K562 (cell line): ENCODE results near the gene PCOLCE2. TPM values are rescaled to one million over a fixed set of nuclear protein-coding genes. Genes with fewer than 3 reads are reported as not detected.
A peak's percentile ranks its signal among the peaks of the same experiment; 100 is the strongest.

Source experiments
- DNMT1 ChIP-seq: fragments of 450-650 bp; IDR thresholded peaks from 2 replicates; pipeline ENCODE4 v1.6.1; 2016; ENCODE audit warnings: antibody characterized with exemption, mild to moderate bottlenecking
- MAFG ChIP-seq: fragments of 450-650 bp; conservative IDR thresholded peaks from 2 replicates; pipeline ENCODE4 v1.6.1; 2016; ENCODE audit warnings: missing genetic modification characterization, missing compliant biosample characterization
- MBD2 ChIP-seq: sonication (generic); IDR thresholded peaks from 2 replicates; pipeline ENCODE4 v1.6.1; 2016; ENCODE audit warnings: low read depth, borderline replicate concordance
- NFYB ChIP-seq: IDR thresholded peaks from 2 replicates; pipeline ENCODE4 v1.6.1; 2011; ENCODE audit warnings: mild to moderate bottlenecking, moderate library complexity; ENCODE audit not compliant: insufficient read length; ENCODE audit errors: extremely low read depth
- PCBP2 ChIP-seq: fragments of 200-400 bp; formaldehyde crosslinking; IDR thresholded peaks from 2 replicates; pipeline ENCODE4 v1.6.1; 2018; ENCODE audit warnings: low read length, low read depth, mild to moderate bottlenecking, moderate library complexity; ENCODE audit not compliant: poor library complexity, severe bottlenecking
- RAD51 ChIP-seq: fragments of 450-650 bp; IDR thresholded peaks from 2 replicates; pipeline ENCODE4 v1.7.1; 2016; ENCODE audit warnings: low read depth, mild to moderate bottlenecking, borderline replicate concordance
- TAF9B ChIP-seq: fragments of 450-650 bp; IDR thresholded peaks from 2 replicates; pipeline ENCODE4 v1.6.1; 2018; ENCODE audit warnings: mild to moderate bottlenecking; ENCODE audit not compliant: partially characterized antibody
- TCF7L2 ChIP-seq: fragments of 150-350 bp; IDR thresholded peaks from 2 replicates; pipeline ENCODE4 v1.6.1; 2016; ENCODE audit warnings: low read depth, mild to moderate bottlenecking, low read length, moderate library complexity
- ZNF175 ChIP-seq: fragments of 200-800 bp; sonication (Bioruptor generic); IDR thresholded peaks from 2 replicates; pipeline ENCODE4 v1.6.1; 2016; ENCODE audit warnings: low read depth, mild to moderate bottlenecking, missing genetic modification characterization, missing compliant biosample characterization
- ZNF586 ChIP-seq: fragments of 450-650 bp; formaldehyde crosslinking; conservative IDR thresholded peaks from 2 replicates; pipeline ENCODE4 v1.4.0; 2020; ENCODE audit warnings: mild to moderate bottlenecking, moderate library complexity
- ZNF77 ChIP-seq: fragments of 250-450 bp; sonication (Bioruptor Pico); IDR thresholded peaks from 2 replicates; pipeline ENCODE4 v1.5.0; 2020
- polyA plus RNA-seq, 8 experiments: library from polyadenylated mRNA; depleted of rRNA in 4 of 8; stranded (reverse) in 5 of 8; unstranded in 3 of 8; fragments of >200 nt; fragmentation: Nextera tagmentation in 2 of 8; fragmentation: Illumina TruSeq in 1 of 8; extraction: Ambion mirVana in 2 of 8; extraction: Trizol in 1 of 8; gene quantifications; 2 replicates each; pipeline versions ENCODE4 v1.2.1 to v1.2.3, GENCODE V29; 2011 to 2014; ENCODE audit warnings: inconsistent platforms in 1 of 8, missing spikeins in 1 of 8
- total RNA-seq, 7 experiments: library from RNA; depleted of rRNA in 6 of 7; stranded (reverse); fragments of >200 nt in 6 of 7; fragmentation: Illumina TruSeq in 2 of 7; extraction: Trizol in 2 of 7; gene quantifications; 2 replicates each; pipeline versions ENCODE4 v1.2.1 to v1.2.3, GENCODE V29; 2011 to 2021; ENCODE audit warnings: low replicate concordance in 1 of 7
- TF ChIP-seq, protein P1 (sequence below): sonication (generic); formaldehyde crosslinking; IDR thresholded peaks from 2 replicates; pipeline ENCODE4 v1.8.0; 2022; ENCODE audit warnings: mild to moderate bottlenecking, missing genetic modification reagents
- TF ChIP-seq, protein P2 (sequence below): sonication (generic); formaldehyde crosslinking; IDR thresholded peaks from 2 replicates; pipeline ENCODE4 v1.9.0; 2022; ENCODE audit warnings: mild to moderate bottlenecking, missing genetic modification reagents
- TF ChIP-seq, protein P3 (sequence below): fragments of 450-650 bp; conservative IDR thresholded peaks from 2 replicates; pipeline ENCODE4 v1.6.1; 2016; ENCODE audit warnings: missing genetic modification characterization, low read depth, mild to moderate bottlenecking, missing compliant biosample characterization, moderate library complexity

Gene PCOLCE2
- total and polyA plus RNA-seq, 9 of the 15 experiments (the other 6 are each of a cell fraction or from before 2014, with no cell fraction given) = 0.18 to 1.2 (median 0.65) TPM

DNA sequence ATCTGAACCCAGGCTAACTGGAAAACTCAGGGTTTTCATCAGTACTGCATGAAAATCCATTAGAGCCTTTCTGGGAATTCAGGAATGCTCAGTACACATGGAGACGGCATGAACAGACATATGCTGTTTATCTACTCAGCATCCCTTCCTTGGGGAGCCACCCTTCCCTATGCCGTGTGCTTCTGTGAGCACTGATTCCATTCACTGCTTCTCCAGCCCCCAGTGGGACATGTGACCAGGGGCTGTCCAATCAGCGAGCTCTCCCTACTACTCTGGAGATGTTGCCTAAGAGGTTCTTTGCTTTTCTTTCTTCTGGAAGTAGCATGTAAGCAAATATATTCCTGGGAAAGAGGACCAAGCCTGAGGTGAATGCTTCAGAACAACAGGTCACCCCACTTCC is 5.6 kb upstream of the PCOLCE2 start (continued):
- TF ChIP-seq PCBP2 (no peak), RAD51 (peak; percentile 69; the same call in 1 of the 2 replicates), TCF7L2 (no peak), TAF9B (no peak), ZNF175 (CRISPR knock-in tag) (no peak), ZNF586 (no peak), DNMT1 (no peak), ZNF77 (CRISPR knock-in tag) (no peak), NFYB (peak; percentile 42), MBD2 (no peak), MAFG (tag) (no peak)
- TF ChIP-seq, protein P1, sequence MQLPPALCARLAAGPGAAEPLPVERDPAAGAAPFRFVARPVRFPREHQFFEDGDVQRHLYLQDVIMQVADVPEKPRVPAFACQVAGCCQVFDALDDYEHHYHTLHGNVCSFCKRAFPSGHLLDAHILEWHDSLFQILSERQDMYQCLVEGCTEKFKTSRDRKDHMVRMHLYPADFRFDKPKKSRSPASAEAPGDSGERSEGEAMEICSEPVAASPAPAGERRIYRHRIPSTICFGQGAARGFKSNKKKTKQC (CRISPR knock-in tag) = no peak
- TF ChIP-seq, protein P2, sequence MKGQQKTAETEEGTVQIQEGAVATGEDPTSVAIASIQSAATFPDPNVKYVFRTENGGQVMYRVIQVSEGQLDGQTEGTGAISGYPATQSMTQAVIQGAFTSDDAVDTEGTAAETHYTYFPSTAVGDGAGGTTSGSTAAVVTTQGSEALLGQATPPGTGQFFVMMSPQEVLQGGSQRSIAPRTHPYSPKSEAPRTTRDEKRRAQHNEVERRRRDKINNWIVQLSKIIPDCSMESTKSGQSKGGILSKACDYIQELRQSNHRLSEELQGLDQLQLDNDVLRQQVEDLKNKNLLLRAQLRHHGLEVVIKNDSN (CRISPR knock-in tag) = peak; percentile 85
- TF ChIP-seq, protein P3, sequence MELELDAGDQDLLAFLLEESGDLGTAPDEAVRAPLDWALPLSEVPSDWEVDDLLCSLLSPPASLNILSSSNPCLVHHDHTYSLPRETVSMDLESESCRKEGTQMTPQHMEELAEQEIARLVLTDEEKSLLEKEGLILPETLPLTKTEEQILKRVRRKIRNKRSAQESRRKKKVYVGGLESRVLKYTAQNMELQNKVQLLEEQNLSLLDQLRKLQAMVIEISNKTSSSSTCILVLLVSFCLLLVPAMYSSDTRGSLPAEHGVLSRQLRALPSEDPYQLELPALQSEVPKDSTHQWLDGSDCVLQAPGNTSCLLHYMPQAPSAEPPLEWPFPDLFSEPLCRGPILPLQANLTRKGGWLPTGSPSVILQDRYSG = no peak
